Measurements from ENCODE around the gene SLC7A7. TPM values are rescaled to one million over a fixed set of nuclear protein-coding genes. Genes with fewer than 3 reads are reported as not detected.

The SLC7A7 gene
- total and polyA plus RNA-seq, 2 of the 13 experiments (the other 11 are each of a cell fraction or from before 2014, with no cell fraction given) = 0.13 to 0.63 TPM

DNA sequence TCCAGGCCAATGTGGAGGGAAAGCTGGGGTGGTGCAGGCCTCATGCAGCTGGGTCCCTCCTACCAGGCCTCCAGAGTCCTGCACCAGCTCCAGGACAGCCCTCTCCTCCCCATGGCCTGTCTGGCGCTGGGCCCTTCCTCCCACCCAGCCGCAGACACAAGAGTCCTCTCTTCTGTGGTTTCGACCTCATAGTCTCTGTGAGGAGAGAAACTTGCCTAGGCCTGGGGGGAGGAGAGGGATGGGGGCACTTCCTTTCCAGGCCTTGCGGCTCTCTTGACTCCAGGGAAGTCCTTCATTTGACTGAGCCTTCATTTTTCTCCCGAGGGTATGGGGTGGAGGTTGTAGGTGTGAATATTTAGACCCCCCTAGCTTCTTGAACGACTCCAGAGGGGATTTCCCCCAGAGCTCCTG is 23.4 kb upstream of the SLC7A7 start (continued):
- TF ChIP-seq, protein P1, sequence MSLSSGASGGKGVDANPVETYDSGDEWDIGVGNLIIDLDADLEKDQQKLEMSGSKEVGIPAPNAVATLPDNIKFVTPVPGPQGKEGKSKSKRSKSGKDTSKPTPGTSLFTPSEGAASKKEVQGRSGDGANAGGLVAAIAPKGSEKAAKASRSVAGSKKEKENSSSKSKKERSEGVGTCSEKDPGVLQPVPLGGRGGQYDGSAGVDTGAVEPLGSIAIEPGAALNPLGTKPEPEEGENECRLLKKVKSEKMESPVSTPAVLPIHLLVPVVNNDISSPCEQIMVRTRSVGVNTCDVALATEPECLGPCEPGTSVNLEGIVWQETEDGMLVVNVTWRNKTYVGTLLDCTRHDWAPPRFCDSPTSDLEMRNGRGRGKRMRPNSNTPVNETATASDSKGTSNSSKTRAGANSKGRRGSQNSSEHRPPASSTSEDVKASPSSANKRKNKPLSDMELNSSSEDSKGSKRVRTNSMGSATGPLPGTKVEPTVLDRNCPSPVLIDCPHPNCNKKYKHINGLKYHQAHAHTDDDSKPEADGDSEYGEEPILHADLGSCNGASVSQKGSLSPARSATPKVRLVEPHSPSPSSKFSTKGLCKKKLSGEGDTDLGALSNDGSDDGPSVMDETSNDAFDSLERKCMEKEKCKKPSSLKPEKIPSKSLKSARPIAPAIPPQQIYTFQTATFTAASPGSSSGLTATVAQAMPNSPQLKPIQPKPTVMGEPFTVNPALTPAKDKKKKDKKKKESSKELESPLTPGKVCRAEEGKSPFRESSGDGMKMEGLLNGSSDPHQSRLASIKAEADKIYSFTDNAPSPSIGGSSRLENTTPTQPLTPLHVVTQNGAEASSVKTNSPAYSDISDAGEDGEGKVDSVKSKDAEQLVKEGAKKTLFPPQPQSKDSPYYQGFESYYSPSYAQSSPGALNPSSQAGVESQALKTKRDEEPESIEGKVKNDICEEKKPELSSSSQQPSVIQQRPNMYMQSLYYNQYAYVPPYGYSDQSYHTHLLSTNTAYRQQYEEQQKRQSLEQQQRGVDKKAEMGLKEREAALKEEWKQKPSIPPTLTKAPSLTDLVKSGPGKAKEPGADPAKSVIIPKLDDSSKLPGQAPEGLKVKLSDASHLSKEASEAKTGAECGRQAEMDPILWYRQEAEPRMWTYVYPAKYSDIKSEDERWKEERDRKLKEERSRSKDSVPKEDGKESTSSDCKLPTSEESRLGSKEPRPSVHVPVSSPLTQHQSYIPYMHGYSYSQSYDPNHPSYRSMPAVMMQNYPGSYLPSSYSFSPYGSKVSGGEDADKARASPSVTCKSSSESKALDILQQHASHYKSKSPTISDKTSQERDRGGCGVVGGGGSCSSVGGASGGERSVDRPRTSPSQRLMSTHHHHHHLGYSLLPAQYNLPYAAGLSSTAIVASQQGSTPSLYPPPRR (CRISPR knock-in tag; IDR thresholded peaks at IDR 0.05; ENCODE audit: borderline replicate concordance) = peak; percentile 36; the same call in 1 of the 2 replicates
- TF ChIP-seq HMG20B (CRISPR knock-in tag; conservative IDR thresholded peaks at IDR 0.05) (0 out of 2 replicates have a peak, but pooled peaks have one; percentile 31), ZBTB38 (CRISPR knock-in tag; IDR thresholded peaks at IDR 0.05) (no peak), BORCS8-MEF2B (CRISPR knock-in tag; IDR thresholded peaks at IDR 0.05) (no peak), ZNF883 (CRISPR knock-in tag; IDR thresholded peaks at IDR 0.05; ENCODE audit: not compliant biosample characterization) (no peak), ZNF263 (CRISPR knock-in tag; IDR thresholded peaks at IDR 0.05) (0 out of 2 replicates have a peak, but pooled peaks have one; percentile 0), MIXL1 (CRISPR knock-in tag; IDR thresholded peaks at IDR 0.05) (no peak), ZNF12 (CRISPR knock-in tag; IDR thresholded peaks at IDR 0.05) (no peak), ZNF546 (CRISPR knock-in tag; conservative IDR thresholded peaks at IDR 0.05) (no peak), MATR3 (CRISPR knock-in tag; IDR thresholded peaks at IDR 0.05) (0 out of 2 replicates have a peak, but pooled peaks have one; percentile 60), ADNP (CRISPR knock-in tag; IDR thresholded peaks at IDR 0.05) (no peak), AHR (CRISPR knock-in tag; IDR thresholded peaks at IDR 0.05) (no peak)
- TF ChIP-seq, protein P2, sequence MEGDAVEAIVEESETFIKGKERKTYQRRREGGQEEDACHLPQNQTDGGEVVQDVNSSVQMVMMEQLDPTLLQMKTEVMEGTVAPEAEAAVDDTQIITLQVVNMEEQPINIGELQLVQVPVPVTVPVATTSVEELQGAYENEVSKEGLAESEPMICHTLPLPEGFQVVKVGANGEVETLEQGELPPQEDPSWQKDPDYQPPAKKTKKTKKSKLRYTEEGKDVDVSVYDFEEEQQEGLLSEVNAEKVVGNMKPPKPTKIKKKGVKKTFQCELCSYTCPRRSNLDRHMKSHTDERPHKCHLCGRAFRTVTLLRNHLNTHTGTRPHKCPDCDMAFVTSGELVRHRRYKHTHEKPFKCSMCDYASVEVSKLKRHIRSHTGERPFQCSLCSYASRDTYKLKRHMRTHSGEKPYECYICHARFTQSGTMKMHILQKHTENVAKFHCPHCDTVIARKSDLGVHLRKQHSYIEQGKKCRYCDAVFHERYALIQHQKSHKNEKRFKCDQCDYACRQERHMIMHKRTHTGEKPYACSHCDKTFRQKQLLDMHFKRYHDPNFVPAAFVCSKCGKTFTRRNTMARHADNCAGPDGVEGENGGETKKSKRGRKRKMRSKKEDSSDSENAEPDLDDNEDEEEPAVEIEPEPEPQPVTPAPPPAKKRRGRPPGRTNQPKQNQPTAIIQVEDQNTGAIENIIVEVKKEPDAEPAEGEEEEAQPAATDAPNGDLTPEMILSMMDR (CRISPR knock-in tag; IDR thresholded peaks at IDR 0.05) = no peak
- TF ChIP-seq, protein P3, sequence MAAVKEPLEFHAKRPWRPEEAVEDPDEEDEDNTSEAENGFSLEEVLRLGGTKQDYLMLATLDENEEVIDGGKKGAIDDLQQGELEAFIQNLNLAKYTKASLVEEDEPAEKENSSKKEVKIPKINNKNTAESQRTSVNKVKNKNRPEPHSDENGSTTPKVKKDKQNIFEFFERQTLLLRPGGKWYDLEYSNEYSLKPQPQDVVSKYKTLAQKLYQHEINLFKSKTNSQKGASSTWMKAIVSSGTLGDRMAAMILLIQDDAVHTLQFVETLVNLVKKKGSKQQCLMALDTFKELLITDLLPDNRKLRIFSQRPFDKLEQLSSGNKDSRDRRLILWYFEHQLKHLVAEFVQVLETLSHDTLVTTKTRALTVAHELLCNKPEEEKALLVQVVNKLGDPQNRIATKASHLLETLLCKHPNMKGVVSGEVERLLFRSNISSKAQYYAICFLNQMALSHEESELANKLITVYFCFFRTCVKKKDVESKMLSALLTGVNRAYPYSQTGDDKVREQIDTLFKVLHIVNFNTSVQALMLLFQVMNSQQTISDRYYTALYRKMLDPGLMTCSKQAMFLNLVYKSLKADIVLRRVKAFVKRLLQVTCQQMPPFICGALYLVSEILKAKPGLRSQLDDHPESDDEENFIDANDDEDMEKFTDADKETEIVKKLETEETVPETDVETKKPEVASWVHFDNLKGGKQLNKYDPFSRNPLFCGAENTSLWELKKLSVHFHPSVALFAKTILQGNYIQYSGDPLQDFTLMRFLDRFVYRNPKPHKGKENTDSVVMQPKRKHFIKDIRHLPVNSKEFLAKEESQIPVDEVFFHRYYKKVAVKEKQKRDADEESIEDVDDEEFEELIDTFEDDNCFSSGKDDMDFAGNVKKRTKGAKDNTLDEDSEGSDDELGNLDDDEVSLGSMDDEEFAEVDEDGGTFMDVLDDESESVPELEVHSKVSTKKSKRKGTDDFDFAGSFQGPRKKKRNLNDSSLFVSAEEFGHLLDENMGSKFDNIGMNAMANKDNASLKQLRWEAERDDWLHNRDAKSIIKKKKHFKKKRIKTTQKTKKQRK (IDR thresholded peaks at IDR 0.05; ENCODE audit: low read length) = no peak
- TF ChIP-seq, protein P4, sequence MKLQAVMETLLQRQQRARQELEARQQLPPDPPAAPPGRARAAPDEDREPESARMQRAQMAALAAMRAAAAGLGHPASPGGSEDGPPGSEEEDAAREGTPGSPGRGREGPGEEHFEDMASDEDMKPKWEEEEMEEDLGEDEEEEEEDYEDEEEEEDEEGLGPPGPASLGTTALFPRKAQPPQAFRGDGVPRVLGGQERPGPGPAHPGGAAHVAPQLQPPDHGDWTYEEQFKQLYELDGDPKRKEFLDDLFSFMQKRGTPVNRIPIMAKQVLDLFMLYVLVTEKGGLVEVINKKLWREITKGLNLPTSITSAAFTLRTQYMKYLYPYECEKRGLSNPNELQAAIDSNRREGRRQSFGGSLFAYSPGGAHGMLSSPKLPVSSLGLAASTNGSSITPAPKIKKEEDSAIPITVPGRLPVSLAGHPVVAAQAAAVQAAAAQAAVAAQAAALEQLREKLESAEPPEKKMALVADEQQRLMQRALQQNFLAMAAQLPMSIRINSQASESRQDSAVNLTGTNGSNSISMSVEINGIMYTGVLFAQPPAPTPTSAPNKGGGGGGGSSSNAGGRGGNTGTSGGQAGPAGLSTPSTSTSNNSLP (IDR thresholded peaks at IDR 0.05; ENCODE audit: low read depth, low read length) = no peak
- TF ChIP-seq, protein P5, sequence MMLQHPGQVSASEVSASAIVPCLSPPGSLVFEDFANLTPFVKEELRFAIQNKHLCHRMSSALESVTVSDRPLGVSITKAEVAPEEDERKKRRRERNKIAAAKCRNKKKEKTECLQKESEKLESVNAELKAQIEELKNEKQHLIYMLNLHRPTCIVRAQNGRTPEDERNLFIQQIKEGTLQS (CRISPR knock-in tag; IDR thresholded peaks at IDR 0.05) = no peak
- TF ChIP-seq, protein P6, sequence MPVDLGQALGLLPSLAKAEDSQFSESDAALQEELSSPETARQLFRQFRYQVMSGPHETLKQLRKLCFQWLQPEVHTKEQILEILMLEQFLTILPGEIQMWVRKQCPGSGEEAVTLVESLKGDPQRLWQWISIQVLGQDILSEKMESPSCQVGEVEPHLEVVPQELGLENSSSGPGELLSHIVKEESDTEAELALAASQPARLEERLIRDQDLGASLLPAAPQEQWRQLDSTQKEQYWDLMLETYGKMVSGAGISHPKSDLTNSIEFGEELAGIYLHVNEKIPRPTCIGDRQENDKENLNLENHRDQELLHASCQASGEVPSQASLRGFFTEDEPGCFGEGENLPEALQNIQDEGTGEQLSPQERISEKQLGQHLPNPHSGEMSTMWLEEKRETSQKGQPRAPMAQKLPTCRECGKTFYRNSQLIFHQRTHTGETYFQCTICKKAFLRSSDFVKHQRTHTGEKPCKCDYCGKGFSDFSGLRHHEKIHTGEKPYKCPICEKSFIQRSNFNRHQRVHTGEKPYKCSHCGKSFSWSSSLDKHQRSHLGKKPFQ (CRISPR knock-in tag; IDR thresholded peaks at IDR 0.05; ENCODE audit: insufficient replicate concordance) = no peak

All from HepG2 (cell line).